Tibial nerve (tissue), 4 donors: ENCODE data around the gene GRIN2C. TPM values are rescaled to one million over a fixed set of nuclear protein-coding genes. Genes with fewer than 3 reads are reported as not detected.

Experiments
- DNase-seq, 2 donors: peaks; one replicate each; pipeline ENCODE4 v3.0.0-alpha.2; 2019; ENCODE audit warnings: low spot score in 2 of 2
- H3K27ac ChIP-seq, 4 donors: fragments of 200-600 bp; sonication (generic) in 3 of 4; one replicate each; pipeline ENCODE4 v1.5.1; 2017 to 2019; ENCODE audit warnings: mild to moderate bottlenecking in 1 of 4
- H3K27me3 ChIP-seq, 2 donors: fragments of 200-600 bp; sonication (generic) in 1 of 2; one replicate each; pipeline versions ENCODE4 v1.5.1 to v1.6.0; 2017 to 2019
- H3K36me3 ChIP-seq, 3 donors: fragments of 200-600 bp; sonication (generic); one replicate each; pipeline ENCODE4 v1.5.1; 2018 to 2019
- H3K4me1 ChIP-seq, 4 donors: fragments of 200-600 bp; sonication (generic) in 3 of 4; one replicate each; pipeline ENCODE4 v1.5.1; 2017 to 2019
- H3K4me3 ChIP-seq, 4 donors: fragments of 200-600 bp; sonication (generic) in 3 of 4; one replicate each; pipeline ENCODE4 v1.5.1; 2017 to 2019; ENCODE audit warnings: mild to moderate bottlenecking in 1 of 4, moderate library complexity in 1 of 4
- H3K9me3 ChIP-seq, 4 donors: fragments of 200-600 bp; sonication (generic) in 3 of 4; one replicate each; pipeline ENCODE4 v1.5.1; 2017 to 2019
- CTCF ChIP-seq, 5 experiments: fragments of 200-600 bp in 3 of 5; fragments of 450-650 bp in 2 of 5; sonication (generic) in 3 of 5; IDR thresholded peaks; one replicate each; pipeline ENCODE4 v1.5.1; 2016 to 2019; ENCODE audit warnings: antibody characterized with exemption in 5 of 5, mild to moderate bottlenecking in 3 of 5, moderate library complexity in 2 of 5
- EP300 ChIP-seq, 2 donors: sonication (generic); formaldehyde crosslinking; IDR thresholded peaks; one replicate each; pipeline ENCODE4 v1.6.1; 2017; ENCODE audit warnings: antibody characterized with exemption in 2 of 2, mild to moderate bottlenecking in 1 of 2
- POLR2A ChIP-seq, 2 donors: fragments of 450-650 bp; IDR thresholded peaks; one replicate each; pipeline ENCODE4 v1.6.1; 2017; ENCODE audit warnings: antibody characterized with exemption in 2 of 2, mild to moderate bottlenecking in 2 of 2, moderate library complexity in 2 of 2
- whole genome bisulfite sequencing, 2 donors: methylation state at CpG; one replicate each; pipeline ENCODE4 v1.1.5; 2018; 5-methylcytosine and 5-hydroxymethylcytosine counted together
- total RNA-seq, 4 donors: library from RNA; depleted of rRNA; stranded (reverse); fragments of >200 nt; gene quantifications; one replicate each; pipeline ENCODE4 v1.1.0, GENCODE V29; 2016

Gene GRIN2C
- total RNA-seq, 4 donors from 2014 or later, result 0.22 to 3.6 (median 0.50) TPM

GRCh38 chr17:74903034-74903433 lies 43.3 kb upstream of the GRIN2C start:
- peaks cover 0 to 28% of the 10 kb centered on the region in 2 donors for H3K27me3 ChIP-seq
- 84 to 85% methylated on average over 9 of the region's 9 CpGs for WGBS, 2 donors

GRCh38 chr17:74901353-74902135 lies 41.9 kb upstream of the GRIN2C start:
- H3K4me3 ChIP-seq, result no peak overlapping the region
- H3K9me3 ChIP-seq, result no peaks in the 10 kb centered on the region
- H3K36me3 ChIP-seq, result no peaks in the 10 kb centered on the region
- no peak for DNase-seq
- WGBS, 2 donors, result 68 to 74% methylated on average over 14 of the region's 14 CpGs
- peaks cover 0 to 28% of the 10 kb centered on the region in 2 donors for H3K27me3 ChIP-seq
- TF ChIP-seq CTCF (IDR thresholded peaks at IDR 0.05) (no peak), EP300 (IDR thresholded peaks at IDR 0.05) (no peak), POLR2A (IDR thresholded peaks at IDR 0.05) (no peak)
- no peak overlapping the region for H3K27ac ChIP-seq
- H3K4me1 ChIP-seq, result no peaks in the 10 kb centered on the region

More at GRCh38 chr17:74903034-74903433, 43.3 kb upstream of the GRIN2C start:
- Histone ChIP-seq H3K9me3 (no peaks in the 10 kb centered on the region), H3K27ac (no peak overlapping the region), H3K36me3 (no peaks in the 10 kb centered on the region), H3K4me1 (no peaks in the 10 kb centered on the region), H3K4me3 (no peak overlapping the region)
- no peak for TF ChIP-seq EP300 (IDR thresholded peaks at IDR 0.05)
- TF ChIP-seq CTCF (IDR thresholded peaks at IDR 0.05), result no peak
- no peak for DNase-seq

GRCh38 chr17:74900208-74900607 lies 40.5 kb upstream of the GRIN2C start:
- no peak overlapping the region for H3K27ac ChIP-seq
- no peaks in the 10 kb centered on the region for H3K4me1 ChIP-seq
- DNase-seq, result no peak
- no peaks in the 10 kb centered on the region for H3K9me3 ChIP-seq
- H3K27me3 ChIP-seq, result peaks cover 0 to 41% of the 10 kb centered on the region in 2 donors
- 88 to 89% methylated on average over 8 of the region's 8 CpGs for WGBS, 2 donors
- H3K4me3 ChIP-seq, result no peak overlapping the region
- no peaks in the 10 kb centered on the region for H3K36me3 ChIP-seq
- no peak for TF ChIP-seq CTCF (IDR thresholded peaks at IDR 0.05)
- TF ChIP-seq POLR2A (IDR thresholded peaks at IDR 0.05), result no peak
- TF ChIP-seq EP300 (IDR thresholded peaks at IDR 0.05), result no peak

GRCh38 chr17:74898376-74898946 lies 38.8 kb upstream of the GRIN2C start:
- no peak for DNase-seq
- TF ChIP-seq POLR2A (IDR thresholded peaks at IDR 0.05) (no peak), CTCF (IDR thresholded peaks at IDR 0.05) (no peak), EP300 (IDR thresholded peaks at IDR 0.05) (no peak)
- H3K27ac ChIP-seq, result no peak overlapping the region
- H3K27me3 ChIP-seq, result peaks cover 0 to 41% of the 10 kb centered on the region in 2 donors
- peaks cover 0 to 5% (median 3%) of the 10 kb centered on the region in 4 donors for H3K4me1 ChIP-seq
- no peaks in the 10 kb centered on the region for H3K36me3 ChIP-seq
- H3K9me3 ChIP-seq, result no peaks in the 10 kb centered on the region
- no peak overlapping the region for H3K4me3 ChIP-seq
- WGBS, 2 donors, result 79 to 85% methylated on average over 11 of the region's 11 CpGs
